H9 (cell line): ENCODE measurements around the gene CEP112. TPM values are rescaled to one million over a fixed set of nuclear protein-coding genes. Genes with fewer than 3 reads are reported as not detected.

Experiments used
- DNase-seq: peaks from one replicate; pipeline ENCODE4 v3.0.0-alpha.2; 2017
- H2AFZ ChIP-seq: one replicate; pipeline ENCODE4 v1.6.1; 2013; ENCODE audit warnings: mild to moderate bottlenecking, low read length, control low read depth, moderate library complexity
- H2AK5ac ChIP-seq: 2 replicates; pipeline ENCODE4 v1.6.1; 2013; ENCODE audit warnings: low read length, control low read depth, mixed read lengths; ENCODE audit not compliant: insufficient read length
- H2BK120ac ChIP-seq: one replicate; pipeline ENCODE4 v1.6.1; 2013; ENCODE audit warnings: low read depth, mild to moderate bottlenecking, low read length, control low read depth, inconsistent platforms; ENCODE audit not compliant: poor library complexity, severe bottlenecking
- H2BK12ac ChIP-seq: 2 replicates; pipeline ENCODE4 v1.6.1; 2013; ENCODE audit warnings: low read length, control low read depth, mixed read lengths, low read depth; ENCODE audit not compliant: insufficient read length
- H2BK15ac ChIP-seq: 2 replicates; pipeline ENCODE4 v1.6.1; 2013; ENCODE audit warnings: low read depth, low read length, control low read depth
- H2BK20ac ChIP-seq: one replicate; pipeline ENCODE4 v1.6.1; 2013; ENCODE audit warnings: low read depth, mild to moderate bottlenecking, low read length, control low read depth, inconsistent platforms; ENCODE audit not compliant: poor library complexity, severe bottlenecking
- H2BK5ac ChIP-seq: 2 replicates; pipeline ENCODE4 v1.6.1; 2013; ENCODE audit warnings: low read length, control low read depth, mixed read lengths; ENCODE audit not compliant: insufficient read length
- H3K14ac ChIP-seq: 2 replicates; pipeline ENCODE4 v1.6.1; 2013; ENCODE audit warnings: low read length, control low read depth; ENCODE audit not compliant: insufficient read depth
- H3K18ac ChIP-seq: 2 replicates; pipeline ENCODE4 v1.6.1; 2013; ENCODE audit warnings: low read depth, mild to moderate bottlenecking, mixed read lengths, low read length, control low read depth; ENCODE audit not compliant: insufficient read length
- H3K23ac ChIP-seq: 2 replicates; pipeline ENCODE4 v1.6.1; 2013; ENCODE audit warnings: low read length, control low read depth, mixed read lengths, low read depth; ENCODE audit not compliant: insufficient read length
- H3K23me2 ChIP-seq: 2 replicates; pipeline ENCODE4 v1.6.1; 2013; ENCODE audit warnings: low read depth, mild to moderate bottlenecking, mixed read lengths, low read length, control low read depth; ENCODE audit not compliant: insufficient read length, poor library complexity, severe bottlenecking
- H3K27ac ChIP-seq: 2 replicates; pipeline ENCODE4 v1.5.1; 2013; ENCODE audit warnings: low read length, control low read depth, mixed read lengths, low read depth; ENCODE audit not compliant: insufficient read length
- H3K27me3 ChIP-seq: 2 replicates; pipeline ENCODE4 v1.6.1; 2013; ENCODE audit warnings: low read length, control low read depth, inconsistent platforms; ENCODE audit not compliant: insufficient read depth
- H3K4ac ChIP-seq: 2 replicates; pipeline ENCODE4 v1.6.1; 2013; ENCODE audit warnings: low read depth, mild to moderate bottlenecking, control low read depth, inconsistent platforms, low read length, moderate library complexity
- H3K4me1 ChIP-seq: 2 replicates; pipeline ENCODE4 v1.6.1; 2013; ENCODE audit warnings: low read length, control low read depth, inconsistent platforms; ENCODE audit not compliant: insufficient read depth
- H3K4me2 ChIP-seq: 2 replicates; pipeline ENCODE4 v1.6.1; 2013; ENCODE audit warnings: low read length, control low read depth, mixed read lengths; ENCODE audit not compliant: insufficient read length, insufficient read depth
- H3K56ac ChIP-seq: 2 replicates; pipeline ENCODE4 v1.6.1; 2013; ENCODE audit warnings: low read depth, mild to moderate bottlenecking, mixed read lengths, low read length, control low read depth; ENCODE audit not compliant: insufficient read length
- H3K79me1 ChIP-seq: 2 replicates; pipeline ENCODE4 v1.6.1; 2013; ENCODE audit warnings: low read depth, mild to moderate bottlenecking, moderate library complexity, low read length, control low read depth, inconsistent platforms; ENCODE audit not compliant: insufficient read depth, poor library complexity, severe bottlenecking
- H3K79me2 ChIP-seq: 2 replicates; pipeline ENCODE4 v1.6.1; 2013; ENCODE audit warnings: low read length, control low read depth, inconsistent platforms; ENCODE audit not compliant: insufficient read depth
- H3K9ac ChIP-seq: 2 replicates; pipeline ENCODE4 v1.6.1; 2013; ENCODE audit warnings: low read length, control low read depth, mixed read lengths; ENCODE audit not compliant: insufficient read length; ENCODE audit errors: extremely low read depth
- H3K9me3 ChIP-seq: one replicate; pipeline ENCODE4 v1.6.1; 2013; ENCODE audit warnings: low read depth, low read length, inconsistent platforms; ENCODE audit not compliant: control insufficient read depth
- H3T11ph ChIP-seq: one replicate; pipeline ENCODE4 v1.6.1; 2013; ENCODE audit warnings: mild to moderate bottlenecking, low read length, control low read depth, inconsistent platforms
- H4K20me1 ChIP-seq: one replicate; pipeline ENCODE4 v1.6.1; 2013; ENCODE audit not compliant: control insufficient read depth, insufficient read length, insufficient read depth
- H4K5ac ChIP-seq: 2 replicates; pipeline ENCODE4 v1.6.1; 2013; ENCODE audit warnings: low read depth, mild to moderate bottlenecking, mixed read lengths, low read length, control low read depth; ENCODE audit not compliant: insufficient read length
- H4K8ac ChIP-seq: replicated peaks from 2 replicates; pipeline ENCODE4 v1.6.1; 2013; ENCODE audit warnings: low read length, control low read depth, mixed read lengths, low read depth; ENCODE audit not compliant: insufficient read length
- H4K91ac ChIP-seq: 2 replicates; pipeline ENCODE4 v1.6.1; 2013; ENCODE audit warnings: low read depth, mild to moderate bottlenecking, moderate library complexity, mixed read lengths, low read length, control low read depth; ENCODE audit not compliant: insufficient read length
- H3K27ac Mint-ChIP-seq, 3 experiments: 2 replicates in 2 of 3; 3 replicates in 1 of 3; pipeline ENCODE4 v1.8.0; 2020 to 2021; ENCODE audit warnings: mixed read lengths in 3 of 3, mild to moderate bottlenecking in 1 of 3, moderate library complexity in 1 of 3
- H3K27me3 Mint-ChIP-seq: 2 replicates; pipeline ENCODE4 v1.8.0; 2021; ENCODE audit warnings: low read depth, mild to moderate bottlenecking, moderate library complexity, mixed read lengths
- H3K36me3 Mint-ChIP-seq, 3 experiments: 2 replicates in 2 of 3; 3 replicates in 1 of 3; pipeline ENCODE4 v1.8.0; 2020 to 2021; ENCODE audit warnings: low read depth in 3 of 3, mixed read lengths in 3 of 3; ENCODE audit not compliant: insufficient read depth in 1 of 3
- H3K4me1 Mint-ChIP-seq, 2 experiments: 2 replicates each; pipeline ENCODE4 v1.8.0; 2020; ENCODE audit warnings: mixed read lengths in 2 of 2
- H3K4me3 Mint-ChIP-seq, 2 experiments: 2 replicates in 1 of 2; 3 replicates in 1 of 2; pipeline ENCODE4 v1.8.0; 2020 to 2021; ENCODE audit warnings: mild to moderate bottlenecking in 2 of 2, mixed read lengths in 2 of 2, moderate library complexity in 1 of 2
- H3K9me3 Mint-ChIP-seq, 2 experiments: 2 replicates in 1 of 2; 3 replicates in 1 of 2; pipeline ENCODE4 v1.8.0; 2020; ENCODE audit warnings: mild to moderate bottlenecking in 2 of 2, mixed read lengths in 2 of 2, moderate library complexity in 1 of 2
- total RNA-seq: library from RNA; stranded (reverse); gene quantifications from 2 replicates; pipeline ENCODE4 v1.2.1, GENCODE V29; 2021
- TF ChIP-seq, protein P1 (sequence below): fragments of 200-600 bp; sonication (generic); conservative IDR thresholded peaks from 3 replicates; pipeline ENCODE4 v1.8.0; 2021; ENCODE audit warnings: antibody characterized with exemption, mild to moderate bottlenecking

The CEP112 gene
- total RNA-seq, 1 experiment from 2014 or later = 5.4 TPM

GRCh38 chr17:65771704-65772103 is 420.2 kb downstream of the CEP112 start:
- no peak overlapping the region for H3K4me3 Mint-ChIP-seq

More at GRCh38 chr17:65771704-65772103, 420.2 kb downstream of the CEP112 start:
- Histone ChIP-seq H2AFZ (no peak overlapping the region), H3K23me2 (no peaks in the 10 kb centered on the region), H3K9ac (no peak overlapping the region), H3K23ac (no peak overlapping the region), H3K79me1 (no peaks in the 10 kb centered on the region), H4K5ac (no peak overlapping the region), H3K4me1 (no peaks in the 10 kb centered on the region), H3K9me3 (no peaks in the 10 kb centered on the region), H3T11ph (no peak overlapping the region), H2BK15ac (no peak overlapping the region), H3K4me2 (no peak overlapping the region), H3K79me2 (no peaks in the 10 kb centered on the region), H4K91ac (no peak overlapping the region), H2BK120ac (no peak overlapping the region), H3K14ac (no peak overlapping the region), H4K20me1 (no peaks in the 10 kb centered on the region), H3K27ac (no peak overlapping the region), H3K4ac (no peak overlapping the region), H3K18ac (no peak overlapping the region), H4K8ac (no peak overlapping the region), H3K56ac (no peak overlapping the region), H2BK12ac (no peak overlapping the region), H2BK5ac (no peak overlapping the region), H2BK20ac (no peak overlapping the region), H2AK5ac (no peak overlapping the region), H3K27me3 (no peaks in the 10 kb centered on the region)
- Mint-ChIP-seq H3K9me3 (peaks cover 0 to 2% of the 10 kb centered on the region in 2 experiments; a peak in 1 of 5 replicates), H3K4me1 (peaks cover 9 to 14% of the 10 kb centered on the region in 2 experiments; a peak in 3 of 4 replicates), H3K27ac (no peak overlapping the region), H3K36me3 (no peaks in the 10 kb centered on the region; a peak in 1 of 7 replicates), H3K27me3 (no peaks in the 10 kb centered on the region; the same call in 1 of the 2 replicates)
- DNase-seq = no peak
- TF ChIP-seq, protein P1, sequence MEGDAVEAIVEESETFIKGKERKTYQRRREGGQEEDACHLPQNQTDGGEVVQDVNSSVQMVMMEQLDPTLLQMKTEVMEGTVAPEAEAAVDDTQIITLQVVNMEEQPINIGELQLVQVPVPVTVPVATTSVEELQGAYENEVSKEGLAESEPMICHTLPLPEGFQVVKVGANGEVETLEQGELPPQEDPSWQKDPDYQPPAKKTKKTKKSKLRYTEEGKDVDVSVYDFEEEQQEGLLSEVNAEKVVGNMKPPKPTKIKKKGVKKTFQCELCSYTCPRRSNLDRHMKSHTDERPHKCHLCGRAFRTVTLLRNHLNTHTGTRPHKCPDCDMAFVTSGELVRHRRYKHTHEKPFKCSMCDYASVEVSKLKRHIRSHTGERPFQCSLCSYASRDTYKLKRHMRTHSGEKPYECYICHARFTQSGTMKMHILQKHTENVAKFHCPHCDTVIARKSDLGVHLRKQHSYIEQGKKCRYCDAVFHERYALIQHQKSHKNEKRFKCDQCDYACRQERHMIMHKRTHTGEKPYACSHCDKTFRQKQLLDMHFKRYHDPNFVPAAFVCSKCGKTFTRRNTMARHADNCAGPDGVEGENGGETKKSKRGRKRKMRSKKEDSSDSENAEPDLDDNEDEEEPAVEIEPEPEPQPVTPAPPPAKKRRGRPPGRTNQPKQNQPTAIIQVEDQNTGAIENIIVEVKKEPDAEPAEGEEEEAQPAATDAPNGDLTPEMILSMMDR = no peak
